CD1c-positive myeloid dendritic cell (primary cell): Measurements from ENCODE around the gene OR1M1.
"Not testable (repeated sequence)": the region's sequence is repeated elsewhere in the genome, so short reads cannot be mapped to it uniquely, and the experiment has no call there.

Source experiments
- DNase-seq: peaks from one replicate; pipeline ENCODE4 v3.0.0-alpha.2; 2016; ENCODE audit errors: extremely low spot score

Gene OR1M1, protein sequence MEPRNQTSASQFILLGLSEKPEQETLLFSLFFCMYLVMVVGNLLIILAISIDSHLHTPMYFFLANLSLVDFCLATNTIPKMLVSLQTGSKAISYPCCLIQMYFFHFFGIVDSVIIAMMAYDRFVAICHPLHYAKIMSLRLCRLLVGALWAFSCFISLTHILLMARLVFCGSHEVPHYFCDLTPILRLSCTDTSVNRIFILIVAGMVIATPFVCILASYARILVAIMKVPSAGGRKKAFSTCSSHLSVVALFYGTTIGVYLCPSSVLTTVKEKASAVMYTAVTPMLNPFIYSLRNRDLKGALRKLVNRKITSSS

GRCh38 chr19:9086761-9087160 lies at the start of gene OR1M1:
Gene OR1M1, plus strand, starts transcription at chr19:9087061. Its CDS starts 6,184 bp downstream, at chr19:9093245.
- no peak for DNase-seq

DNA sequence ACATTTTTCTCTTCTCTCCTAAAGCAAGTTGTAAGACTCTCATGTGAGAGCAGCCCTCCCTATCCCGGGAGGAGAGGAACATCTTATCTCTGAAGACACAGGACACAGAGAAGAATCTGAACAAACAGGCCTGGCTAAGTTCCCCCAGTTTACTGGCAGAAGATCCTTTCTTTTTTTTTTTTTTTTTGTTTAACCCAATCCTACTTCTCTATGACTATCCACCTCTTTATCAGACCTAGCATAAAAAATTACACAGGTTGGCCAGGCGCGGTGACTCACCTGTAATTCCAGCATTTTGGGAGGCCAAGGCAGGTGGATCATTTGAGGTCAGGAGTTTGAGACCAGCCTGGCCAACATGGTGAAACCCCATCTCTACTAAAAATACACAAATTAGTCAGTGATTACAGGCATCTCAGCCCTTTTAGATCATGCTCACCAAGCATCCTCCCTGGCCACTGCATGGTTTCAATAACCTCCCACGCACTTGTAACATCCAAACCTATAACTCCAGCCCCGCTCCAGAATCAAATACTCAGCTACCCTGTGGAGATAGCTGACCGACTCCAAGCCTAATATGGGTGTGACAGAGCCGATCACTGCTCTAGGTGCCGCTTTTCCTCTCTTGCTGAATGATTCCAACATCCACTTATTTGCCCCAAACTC lies 49.3 kb upstream of the OR1M1 start:
- no peak for DNase-seq

- no peak for DNase-seq
These were observed 47.1 kb upstream of the OR1M1 start for GRCh38 chr19:9039728-9040127.

GRCh38 chr19:9040131-9040530 lies 46.7 kb upstream of the OR1M1 start:
- no peak for DNase-seq

GRCh38 chr19:9041023-9041422 lies 45.8 kb upstream of the OR1M1 start:
- DNase-seq = no peak

DNA sequence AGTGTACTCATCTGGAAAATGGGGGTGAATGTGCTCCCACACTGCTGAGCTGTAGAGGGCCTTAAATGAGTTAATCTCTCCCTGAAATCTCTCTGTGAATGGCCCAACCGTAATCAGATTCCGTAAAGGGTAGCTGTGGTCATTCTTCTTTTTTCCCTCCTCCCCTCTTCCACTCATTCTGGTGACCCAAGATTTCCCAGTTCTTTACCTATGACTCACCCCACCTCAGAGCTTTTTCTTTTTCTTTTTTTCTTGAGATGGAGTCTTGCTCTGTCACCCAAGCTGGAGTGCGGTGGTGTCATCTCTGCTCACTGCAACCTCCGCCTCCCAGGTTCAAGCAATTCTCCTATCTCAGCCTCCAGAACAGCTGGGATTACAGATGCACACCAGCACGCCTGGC lies 43.3 kb upstream of the OR1M1 start:
- no peak for DNase-seq

GRCh38 chr19:9044449-9044848 lies 42.4 kb upstream of the OR1M1 start:
- DNase-seq = no peak

GRCh38 chr19:9046694-9047093 lies 40.2 kb upstream of the OR1M1 start:
- DNase-seq = no peak

DNA sequence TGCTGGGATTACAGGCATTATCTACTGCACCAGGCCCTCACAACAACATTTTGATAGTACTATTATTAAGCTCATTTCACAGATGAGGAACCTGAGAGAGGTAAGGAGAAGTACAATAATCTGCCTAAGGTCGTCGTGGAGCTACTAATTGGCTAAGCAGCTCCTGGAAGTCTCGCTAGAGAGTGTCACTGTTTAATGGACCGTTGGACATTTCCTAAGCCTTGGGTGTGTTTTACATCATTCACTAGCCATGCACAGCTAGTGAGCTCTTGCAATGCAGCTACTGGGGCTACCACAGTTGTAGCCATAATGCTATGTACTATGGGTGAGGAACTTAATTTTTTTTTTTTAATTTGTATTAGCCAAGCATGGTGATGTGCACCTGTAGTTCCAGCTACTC lies 34.0 kb upstream of the OR1M1 start:
- DNase-seq = no peak

- DNase-seq = not testable (repeated sequence)
These were observed 33.2 kb upstream of the OR1M1 start for GRCh38 chr19:9053674-9054073.

GRCh38 chr19:9054207-9054606 lies 32.7 kb upstream of the OR1M1 start:
- no peak for DNase-seq

- no peak for DNase-seq
These were observed 32.1 kb upstream of the OR1M1 start for GRCh38 chr19:9054765-9055164.

DNA sequence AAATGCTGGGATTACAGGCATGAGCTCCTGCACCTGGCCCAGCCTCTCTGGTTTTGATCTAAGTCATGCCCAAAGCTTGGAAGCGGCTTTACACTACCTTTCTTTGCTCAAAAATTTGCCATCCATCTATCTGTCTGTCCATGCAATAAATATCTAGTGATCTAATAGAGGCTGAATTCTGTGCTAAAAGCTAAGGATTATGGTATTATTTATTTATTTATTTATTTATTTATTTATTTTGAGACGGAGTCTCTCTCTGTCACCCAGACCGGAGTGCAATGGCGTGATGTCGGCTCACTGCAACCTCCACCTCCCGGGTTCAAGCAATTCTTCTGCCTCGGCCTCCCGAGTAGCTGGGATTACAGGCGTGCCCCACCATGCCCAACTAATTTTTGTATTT lies 30.7 kb upstream of the OR1M1 start:
- not testable (repeated sequence) for DNase-seq

DNA sequence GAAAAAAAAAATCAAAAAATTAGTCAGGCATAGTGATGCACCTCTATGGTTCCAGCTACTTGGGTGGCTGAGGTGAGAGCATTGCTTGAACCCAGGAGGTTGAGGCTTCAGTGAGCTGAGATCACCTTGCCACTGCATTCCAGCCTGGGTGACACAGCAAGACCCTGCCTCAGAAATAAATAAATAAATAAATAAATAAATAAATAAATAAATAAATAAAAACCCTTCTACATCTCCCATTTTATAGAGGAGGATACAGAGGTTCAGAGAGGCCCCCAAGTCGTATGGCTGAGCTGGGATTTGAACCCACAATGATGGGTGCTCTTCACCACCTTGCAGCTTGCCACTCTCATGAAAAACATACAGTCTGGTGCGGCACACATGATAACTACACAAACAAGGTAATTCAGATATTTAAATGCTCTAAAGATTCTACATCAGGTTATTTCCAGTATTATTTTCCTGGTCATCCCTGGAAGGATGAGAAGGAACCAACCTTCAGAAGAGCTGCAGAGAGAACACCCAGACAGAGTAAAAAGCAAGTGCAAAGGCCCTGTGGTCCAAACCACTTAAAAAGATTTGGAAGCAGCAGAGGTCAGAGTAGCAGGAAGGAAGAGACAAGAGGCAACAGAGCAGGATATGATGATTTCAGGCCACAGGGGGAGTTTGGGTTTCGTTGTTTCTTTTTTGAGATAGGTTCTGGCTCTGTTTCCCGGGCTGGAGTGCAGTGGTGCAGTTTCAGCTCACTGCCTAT lies 29.2 kb upstream of the OR1M1 start:
- no peak for DNase-seq

DNA sequence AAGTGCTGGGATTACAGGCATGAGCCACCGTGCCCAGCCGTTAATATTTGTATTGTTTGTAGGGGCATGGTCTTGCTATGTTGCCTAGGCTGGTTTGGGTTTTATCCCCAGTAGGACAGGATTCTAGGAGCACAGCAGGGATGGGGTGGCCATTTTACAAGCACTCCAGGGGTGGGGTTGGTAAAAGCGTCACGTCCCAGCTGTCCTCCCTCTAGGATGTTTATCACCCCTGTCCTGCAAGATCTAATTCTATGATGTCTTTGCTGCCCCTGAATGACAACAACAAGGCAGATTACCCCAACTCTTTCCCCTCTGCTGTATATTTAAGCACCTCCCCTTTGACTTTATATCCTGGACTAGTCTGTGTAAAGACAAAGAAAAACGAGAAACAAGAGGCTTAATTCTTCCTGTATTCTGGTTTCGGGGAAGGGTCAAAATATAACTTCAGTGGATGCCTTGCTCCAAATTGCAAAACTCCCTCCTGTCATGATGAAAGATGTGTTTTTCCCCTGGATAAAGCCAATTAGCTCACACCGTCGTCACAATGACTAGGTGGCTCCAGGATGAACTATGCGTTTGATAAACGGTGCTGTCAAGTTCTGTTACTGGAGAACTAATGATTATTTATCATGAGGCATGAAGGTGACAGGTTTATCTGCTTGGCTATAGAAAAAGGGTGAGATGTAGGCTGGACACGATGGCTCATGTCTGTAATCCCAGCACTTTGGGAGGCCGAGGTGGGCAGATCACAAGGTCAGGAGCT lies 27.8 kb upstream of the OR1M1 start:
- peak; percentile 10 for DNase-seq

- DNase-seq = no peak
These were observed 26.1 kb upstream of the OR1M1 start for GRCh38 chr19:9060564-9061340.

DNA sequence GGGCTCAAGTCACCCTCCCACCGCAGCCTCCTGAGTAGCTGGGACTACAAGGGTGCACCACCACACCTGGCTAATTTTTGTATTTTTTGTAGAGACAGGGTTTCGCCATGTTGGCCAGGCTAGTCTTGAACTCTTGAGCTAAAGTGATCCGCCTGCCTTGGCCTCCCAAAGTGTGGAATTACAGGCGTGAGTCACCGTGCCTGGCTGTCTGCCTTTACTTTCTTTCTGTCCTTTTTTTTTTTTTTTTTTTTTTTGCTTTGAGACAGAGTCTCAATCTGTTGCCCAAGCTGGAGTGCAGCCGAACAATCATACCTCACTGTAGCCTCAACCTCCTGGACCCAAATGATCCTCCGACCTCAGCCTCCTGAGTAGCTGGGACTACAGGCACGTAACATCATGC lies 25.0 kb upstream of the OR1M1 start:
- DNase-seq = no peak

DNA sequence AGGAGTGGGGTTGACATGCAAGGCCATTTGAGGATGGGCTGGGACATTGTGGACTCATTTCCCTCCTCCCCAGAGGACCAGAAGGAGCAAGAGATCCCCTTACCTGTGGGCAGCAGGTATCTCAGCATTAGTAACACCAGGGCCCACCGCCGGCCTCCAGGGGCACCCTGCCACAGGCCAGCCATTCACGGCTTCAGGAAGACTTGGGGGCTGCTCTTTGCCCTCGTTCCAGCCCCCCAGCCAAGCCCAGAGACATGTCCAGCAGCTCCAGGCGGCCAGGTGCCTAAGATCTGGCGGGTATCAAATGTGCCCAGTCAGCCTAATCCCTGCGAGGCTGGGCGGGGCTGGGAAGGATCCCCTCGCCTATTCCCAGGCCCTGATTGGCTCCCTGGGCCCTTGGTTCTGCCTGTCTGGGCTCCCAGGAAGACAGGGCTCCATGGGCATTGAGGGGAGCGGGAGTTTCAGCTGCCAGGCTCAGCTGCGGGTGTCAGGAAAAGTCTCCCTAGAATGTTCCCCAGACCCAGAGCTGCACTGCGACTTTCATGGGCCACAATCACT lies 21.3 kb upstream of the OR1M1 start:
- no peak for DNase-seq

DNA sequence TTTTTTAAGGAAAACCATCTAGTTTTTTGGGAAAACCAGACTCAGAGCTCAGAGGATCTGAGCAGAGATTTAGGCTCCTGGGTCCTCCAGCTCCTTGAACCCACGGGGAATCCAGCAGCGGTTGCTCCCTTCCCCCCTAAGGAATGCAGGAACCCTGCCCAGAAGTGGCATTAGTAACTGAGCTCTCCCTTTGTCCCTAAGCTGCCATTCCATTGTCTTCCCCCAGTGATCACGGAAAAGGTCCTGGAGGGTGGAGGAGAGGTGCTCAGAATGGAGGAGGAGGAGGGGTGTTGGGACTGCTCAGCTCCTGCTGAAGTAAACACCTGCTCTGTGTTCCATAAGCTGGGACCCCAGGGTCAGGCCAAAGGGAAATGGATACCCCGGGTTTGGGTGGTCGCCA lies 16.8 kb upstream of the OR1M1 start:
- no peak for DNase-seq

GRCh38 chr19:9071720-9072119 lies 15.1 kb upstream of the OR1M1 start:
- DNase-seq = not testable (repeated sequence)

GRCh38 chr19:9073806-9074205 lies 13.1 kb upstream of the OR1M1 start:
- DNase-seq = no peak
